ENCODE measurements around the gene STYXL2.

STYXL2 gene

DNA sequence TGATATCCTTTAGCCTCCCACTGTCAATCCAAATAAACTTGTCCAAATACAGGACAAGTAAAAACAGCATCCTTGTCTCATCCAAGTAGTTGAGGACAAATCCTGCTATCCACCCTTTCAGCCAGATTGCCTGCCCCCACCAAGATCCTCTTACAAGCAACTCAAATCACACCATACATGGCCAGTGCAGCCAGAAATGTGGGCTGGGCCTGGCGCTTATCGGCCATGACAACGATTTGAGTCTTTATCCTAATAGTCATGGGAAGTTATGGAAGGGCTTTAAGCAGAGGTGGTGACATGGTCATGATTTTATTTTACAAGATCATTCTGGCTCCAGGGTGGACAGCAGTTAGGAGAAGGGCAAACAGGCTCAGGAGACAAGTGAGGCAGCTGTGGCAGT is 10.0 kb upstream of the STYXL2 start:
- H3K4me1 ChIP-seq (ENCODE audit: low read length), result no peaks in the 10 kb centered on the region
- no peak overlapping the region for H3K4me3 ChIP-seq (ENCODE audit: low read length)
- no peak overlapping the region for H2AFZ ChIP-seq (ENCODE audit: low read depth, low read length)
- no peaks in the 10 kb centered on the region for H3K79me2 ChIP-seq (ENCODE audit: low read length)
- TF ChIP-seq EZH2phosphoT487 (IDR thresholded peaks at IDR 0.05; ENCODE audit: low read depth) (no peak), CTCF (IDR thresholded peaks at IDR 0.05; ENCODE audit: low read depth, low read length) (no peak)
- no peak overlapping the region for H3K4me2 ChIP-seq (ENCODE audit: low read length)
- no peaks in the 10 kb centered on the region for H3K9me3 ChIP-seq (ENCODE audit: insufficient read depth, low read length)
- no peaks in the 10 kb centered on the region for H4K20me1 ChIP-seq (ENCODE audit: insufficient read depth, low read length)
- peaks cover 40% of the 10 kb centered on the region for H3K27me3 ChIP-seq (ENCODE audit: low read depth, low read length)
- H3K9ac ChIP-seq (ENCODE audit: low read length), result no peak overlapping the region
- no peaks in the 10 kb centered on the region for H3K36me3 ChIP-seq (replicated peaks; ENCODE audit: low read depth, low read length)
- H3K27ac ChIP-seq (ENCODE audit: low read length), result no peak overlapping the region

DNA sequence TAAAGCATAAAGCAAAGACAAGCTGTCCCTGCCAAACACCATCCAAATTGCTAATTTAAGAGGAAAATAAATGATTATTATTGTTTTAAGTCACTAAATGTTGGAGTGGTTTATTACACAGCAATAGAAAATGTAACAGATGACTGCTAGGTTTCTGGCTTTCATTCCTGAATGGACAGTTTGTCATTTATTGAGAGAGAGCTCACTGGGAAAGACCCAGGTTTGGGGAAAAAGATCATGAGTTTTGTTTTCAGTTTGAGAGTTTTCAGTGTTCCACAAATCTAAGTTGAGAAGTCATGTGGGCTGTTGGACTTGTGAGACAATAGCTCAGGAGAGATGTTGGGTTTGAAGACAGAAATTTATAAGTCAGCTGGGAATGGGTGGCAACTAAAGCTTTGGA is 9.1 kb upstream of the STYXL2 start:
- H3K27ac ChIP-seq (ENCODE audit: low read length), result no peak overlapping the region

DNA sequence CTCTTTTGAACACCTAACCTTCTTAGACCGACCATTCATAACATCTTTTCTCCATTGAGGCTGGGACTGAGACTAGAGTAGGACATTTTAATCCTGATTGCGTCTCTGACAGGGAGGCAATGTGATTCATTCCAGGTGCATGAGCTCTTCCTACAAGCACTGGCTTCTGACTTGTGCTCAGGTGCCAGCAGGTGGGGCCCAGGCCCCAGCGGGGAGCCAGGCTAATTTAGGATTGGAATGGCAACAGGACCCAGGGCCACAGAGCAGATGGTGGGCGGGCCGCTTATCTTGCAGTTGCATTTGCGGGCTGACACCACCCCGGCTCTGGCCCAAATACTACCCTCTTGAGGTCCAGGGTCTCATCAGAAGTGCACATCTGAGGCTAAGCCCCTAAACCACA is 7.8 kb upstream of the STYXL2 start:
- Histone ChIP-seq H2AFZ (ENCODE audit: low read depth, low read length) (no peak overlapping the region), H3K4me3 (ENCODE audit: low read length) (no peak overlapping the region), H3K36me3 (replicated peaks; ENCODE audit: low read depth, low read length) (no peaks in the 10 kb centered on the region), H3K4me1 (ENCODE audit: low read length) (peaks cover 9% of the 10 kb centered on the region), H3K79me2 (ENCODE audit: low read length) (no peaks in the 10 kb centered on the region), H3K9ac (ENCODE audit: low read length) (no peak overlapping the region), H3K27me3 (ENCODE audit: low read depth, low read length) (peaks cover 21% of the 10 kb centered on the region), H3K27ac (ENCODE audit: low read length) (no peak overlapping the region), H3K4me2 (ENCODE audit: low read length) (no peak overlapping the region), H3K9me3 (ENCODE audit: insufficient read depth, low read length) (no peaks in the 10 kb centered on the region), H4K20me1 (ENCODE audit: insufficient read depth, low read length) (no peaks in the 10 kb centered on the region)
- TF ChIP-seq CTCF (IDR thresholded peaks at IDR 0.05; ENCODE audit: low read depth, low read length), result no peak
- no peak for TF ChIP-seq EZH2phosphoT487 (IDR thresholded peaks at IDR 0.05; ENCODE audit: low read depth)

More for the DNA sequence above, 9.1 kb upstream of the STYXL2 start:
- H3K9ac ChIP-seq (ENCODE audit: low read length), result no peak overlapping the region
- H3K79me2 ChIP-seq (ENCODE audit: low read length), result no peaks in the 10 kb centered on the region
- no peaks in the 10 kb centered on the region for H3K4me1 ChIP-seq (ENCODE audit: low read length)
- H3K4me3 ChIP-seq (ENCODE audit: low read length), result no peak overlapping the region
- H3K9me3 ChIP-seq (ENCODE audit: insufficient read depth, low read length), result no peaks in the 10 kb centered on the region
- H3K36me3 ChIP-seq (replicated peaks; ENCODE audit: low read depth, low read length), result no peaks in the 10 kb centered on the region
- no peak overlapping the region for H3K4me2 ChIP-seq (ENCODE audit: low read length)
- TF ChIP-seq CTCF (IDR thresholded peaks at IDR 0.05; ENCODE audit: low read depth, low read length) (no peak), EZH2phosphoT487 (IDR thresholded peaks at IDR 0.05; ENCODE audit: low read depth) (no peak)
- no peaks in the 10 kb centered on the region for H4K20me1 ChIP-seq (ENCODE audit: insufficient read depth, low read length)
- H2AFZ ChIP-seq (ENCODE audit: low read depth, low read length), result no peak overlapping the region
- H3K27me3 ChIP-seq (ENCODE audit: low read depth, low read length), result peaks cover 34% of the 10 kb centered on the region

GRCh38 chr1:167086768-167087167 is 7.1 kb upstream of the STYXL2 start:
- no peak overlapping the region for H2AFZ ChIP-seq (ENCODE audit: low read depth, low read length)
- H3K36me3 ChIP-seq (replicated peaks; ENCODE audit: low read depth, low read length), result no peaks in the 10 kb centered on the region
- H3K27ac ChIP-seq (ENCODE audit: low read length), result no peak overlapping the region
- H3K27me3 ChIP-seq (ENCODE audit: low read depth, low read length), result peaks cover 14% of the 10 kb centered on the region
- no peak overlapping the region for H3K4me2 ChIP-seq (ENCODE audit: low read length)
- no peaks in the 10 kb centered on the region for H3K9me3 ChIP-seq (ENCODE audit: insufficient read depth, low read length)
- no peak for TF ChIP-seq EZH2phosphoT487 (IDR thresholded peaks at IDR 0.05; ENCODE audit: low read depth)
- TF ChIP-seq CTCF (IDR thresholded peaks at IDR 0.05; ENCODE audit: low read depth, low read length), result no peak
- H3K4me3 ChIP-seq (ENCODE audit: low read length), result no peak overlapping the region
- no peaks in the 10 kb centered on the region for H3K79me2 ChIP-seq (ENCODE audit: low read length)
- no peaks in the 10 kb centered on the region for H4K20me1 ChIP-seq (ENCODE audit: insufficient read depth, low read length)
- peaks cover 10% of the 10 kb centered on the region for H3K4me1 ChIP-seq (ENCODE audit: low read length)
- no peak overlapping the region for H3K9ac ChIP-seq (ENCODE audit: low read length)

All from OCI-LY3 (cell line).